ENCODE measurements around the gene OR4K2.

The OR4K2 gene

GRCh38 chr14:19878029-19878642 lies 3.2 kb downstream of the OR4K2 start:
- DNase-seq (ENCODE audit: low read depth) = peak; percentile 24
- no peak overlapping the region for H3K4me3 ChIP-seq (ENCODE audit: control insufficient read depth, low read depth, low read length)
- TF ChIP-seq CTCF (conservative IDR thresholded peaks at IDR 0.05; ENCODE audit: control insufficient read depth, insufficient read depth, low read depth, low read length) = peak; percentile 59

- H3K4me3 ChIP-seq (ENCODE audit: control insufficient read depth, low read depth, low read length) = no peak overlapping the region
- TF ChIP-seq CTCF (conservative IDR thresholded peaks at IDR 0.05; ENCODE audit: control insufficient read depth, insufficient read depth, low read depth, low read length) = no peak
- DNase-seq (ENCODE audit: low read depth) = no peak
These were observed 20.3 kb downstream of the OR4K2 start for GRCh38 chr14:19895282-19895681.

GRCh38 chr14:19900999-19901398 lies 26.1 kb downstream of the OR4K2 start:
- H3K4me3 ChIP-seq (ENCODE audit: control insufficient read depth, low read depth, low read length) = no peak overlapping the region
- no peak for DNase-seq (ENCODE audit: low read depth)
- no peak for TF ChIP-seq CTCF (conservative IDR thresholded peaks at IDR 0.05; ENCODE audit: control insufficient read depth, insufficient read depth, low read depth, low read length)

GRCh38 chr14:19902409-19902808 lies 27.5 kb downstream of the OR4K2 start:
- no peak for DNase-seq (ENCODE audit: low read depth)
- no peak for TF ChIP-seq CTCF (conservative IDR thresholded peaks at IDR 0.05; ENCODE audit: control insufficient read depth, insufficient read depth, low read depth, low read length)
- H3K4me3 ChIP-seq (ENCODE audit: control insufficient read depth, low read depth, low read length) = no peak overlapping the region

- TF ChIP-seq CTCF (conservative IDR thresholded peaks at IDR 0.05; ENCODE audit: control insufficient read depth, insufficient read depth, low read depth, low read length) = no peak
- DNase-seq (ENCODE audit: low read depth) = no peak
- H3K4me3 ChIP-seq (ENCODE audit: control insufficient read depth, low read depth, low read length) = no peak overlapping the region
These were observed 31.7 kb downstream of the OR4K2 start for GRCh38 chr14:19906665-19907064.

- no peak for TF ChIP-seq CTCF (conservative IDR thresholded peaks at IDR 0.05; ENCODE audit: control insufficient read depth, insufficient read depth, low read depth, low read length)
- no peak for DNase-seq (ENCODE audit: low read depth)
- H3K4me3 ChIP-seq (ENCODE audit: control insufficient read depth, low read depth, low read length) = no peak overlapping the region
These were observed 36.2 kb downstream of the OR4K2 start for GRCh38 chr14:19911114-19911513.

GRCh38 chr14:19917243-19917642 lies 42.3 kb downstream of the OR4K2 start:
- no peak for DNase-seq (ENCODE audit: low read depth)
- no peak overlapping the region for H3K4me3 ChIP-seq (ENCODE audit: control insufficient read depth, low read depth, low read length)
- no peak for TF ChIP-seq CTCF (conservative IDR thresholded peaks at IDR 0.05; ENCODE audit: control insufficient read depth, insufficient read depth, low read depth, low read length)
